K562 (cell line): ENCODE data around the gene CRTAP. TPM values are rescaled to one million over a fixed set of nuclear protein-coding genes. Genes with fewer than 3 reads are reported as not detected.

Source experiments
- GATAD2B ChIP-seq: fragments of 450-650 bp; IDR thresholded peaks from 2 replicates; pipeline ENCODE4 v1.6.1; 2017; ENCODE audit warnings: mild to moderate bottlenecking, borderline replicate concordance
- KLF1 ChIP-seq: fragments of 450-650 bp; IDR thresholded peaks from 2 replicates; pipeline ENCODE4 v1.6.1; 2016; ENCODE audit warnings: missing genetic modification characterization, missing compliant biosample characterization
- NFXL1 ChIP-seq: fragments of 450-650 bp; formaldehyde crosslinking; IDR thresholded peaks from 2 replicates; pipeline ENCODE4 v1.4.0; 2021; ENCODE audit warnings: mild to moderate bottlenecking
- SMAD1 ChIP-seq: fragments of 150-350 bp; IDR thresholded peaks from 2 replicates; pipeline ENCODE4 v1.6.1; 2014; ENCODE audit warnings: low read length, low read depth; ENCODE audit not compliant: partially characterized antibody
- TCF7 ChIP-seq: sonication (generic); IDR thresholded peaks from 2 replicates; pipeline ENCODE4 v1.6.1; 2016; ENCODE audit warnings: antibody characterized with exemption, borderline replicate concordance
- ZFP1 ChIP-seq: fragments of 450-650 bp; formaldehyde crosslinking; IDR thresholded peaks from 2 replicates; pipeline ENCODE4 v1.4.0; 2020; ENCODE audit warnings: mild to moderate bottlenecking, mixed read lengths
- ZNF224 ChIP-seq: sonication (generic); formaldehyde crosslinking; IDR thresholded peaks from 2 replicates; pipeline ENCODE4 v1.8.0; 2022; ENCODE audit warnings: mild to moderate bottlenecking, missing genetic modification reagents
- ZNF589 ChIP-seq: fragments of 200-800 bp; sonication (Bioruptor generic); IDR thresholded peaks from 2 replicates; pipeline ENCODE4 v1.6.1; 2016; ENCODE audit warnings: low read depth, missing genetic modification characterization, missing compliant biosample characterization
- ZNF695 ChIP-seq: fragments of 450-650 bp; formaldehyde crosslinking; IDR thresholded peaks from 2 replicates; pipeline ENCODE4 v1.4.0; 2020; ENCODE audit warnings: mild to moderate bottlenecking, moderate library complexity
- polyA plus RNA-seq, 8 experiments: library from polyadenylated mRNA; depleted of rRNA in 4 of 8; stranded (reverse) in 5 of 8; unstranded in 3 of 8; fragments of >200 nt; fragmentation: Nextera tagmentation in 2 of 8; fragmentation: Illumina TruSeq in 1 of 8; extraction: Ambion mirVana in 2 of 8; extraction: Trizol in 1 of 8; gene quantifications; 2 replicates each; pipeline versions ENCODE4 v1.2.1 to v1.2.3, GENCODE V29; 2011 to 2014; ENCODE audit warnings: inconsistent platforms in 1 of 8, missing spikeins in 1 of 8
- total RNA-seq, 7 experiments: library from RNA; depleted of rRNA in 6 of 7; stranded (reverse); fragments of >200 nt in 6 of 7; fragmentation: Illumina TruSeq in 2 of 7; extraction: Trizol in 2 of 7; gene quantifications; 2 replicates each; pipeline versions ENCODE4 v1.2.1 to v1.2.3, GENCODE V29; 2011 to 2021; ENCODE audit warnings: low replicate concordance in 1 of 7
- TF ChIP-seq, protein P1 (sequence below), 2 experiments: fragments of 450-650 bp; formaldehyde crosslinking in 1 of 2; IDR thresholded peaks; 2 replicates each; pipeline versions ENCODE4 v1.4.0 to v1.6.1; 2014 to 2020; ENCODE audit warnings: mild to moderate bottlenecking in 2 of 2, borderline replicate concordance in 1 of 2, low read depth in 1 of 2
- TF ChIP-seq, protein P2 (sequence below): fragments of 250-450 bp; sonication (Bioruptor Pico); IDR thresholded peaks from 2 replicates; pipeline ENCODE4 v1.6.1; 2021; ENCODE audit warnings: mild to moderate bottlenecking
- TF ChIP-seq, protein P3 (sequence below): fragments of 200-400 bp; formaldehyde crosslinking; IDR thresholded peaks from 2 replicates; pipeline ENCODE4 v1.6.1; 2017; ENCODE audit warnings: mild to moderate bottlenecking, low read depth, low read length, moderate library complexity

CRTAP gene
- total and polyA plus RNA-seq, 9 of the 15 experiments (the other 6 are each of a cell fraction or from before 2014, with no cell fraction given) = 10.0 to 121 (median 53.0) TPM

DNA sequence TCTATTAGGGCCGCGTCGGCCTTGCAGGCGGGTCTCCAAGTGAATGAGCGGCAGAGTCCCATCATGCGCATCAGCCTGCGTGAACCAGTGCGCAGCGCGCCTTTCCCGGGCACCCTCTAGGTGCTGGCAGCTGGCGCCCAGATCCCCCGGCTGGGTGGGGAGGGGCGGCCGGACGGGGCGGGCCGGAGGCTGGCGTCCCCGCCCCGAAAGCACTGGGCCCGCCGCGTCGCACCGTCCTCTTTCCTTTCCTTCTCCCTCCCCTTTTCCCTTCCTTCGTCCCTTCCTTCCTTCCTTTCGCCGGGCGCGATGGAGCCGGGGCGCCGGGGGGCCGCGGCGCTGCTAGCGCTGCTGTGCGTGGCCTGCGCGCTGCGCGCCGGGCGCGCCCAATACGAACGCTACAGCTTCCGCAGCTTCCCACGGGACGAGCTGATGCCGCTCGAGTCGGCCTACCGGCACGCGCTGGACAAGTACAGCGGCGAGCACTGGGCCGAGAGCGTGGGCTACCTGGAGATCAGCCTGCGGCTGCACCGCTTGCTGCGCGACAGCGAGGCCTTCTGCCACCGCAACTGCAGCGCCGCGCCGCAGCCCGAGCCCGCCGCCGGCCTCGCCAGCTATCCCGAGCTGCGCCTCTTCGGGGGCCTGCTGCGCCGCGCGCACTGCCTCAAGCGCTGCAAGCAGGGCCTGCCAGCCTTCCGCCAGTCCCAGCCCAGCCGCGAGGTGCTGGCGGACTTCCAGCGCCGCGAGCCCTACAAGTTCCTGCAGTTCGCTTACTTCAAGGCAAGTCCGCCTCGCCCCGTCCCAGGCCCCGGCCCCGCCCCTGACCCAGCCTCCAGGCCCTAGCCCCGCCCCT lies at the start of gene CRTAP (continued):
- TF ChIP-seq, protein P1, sequence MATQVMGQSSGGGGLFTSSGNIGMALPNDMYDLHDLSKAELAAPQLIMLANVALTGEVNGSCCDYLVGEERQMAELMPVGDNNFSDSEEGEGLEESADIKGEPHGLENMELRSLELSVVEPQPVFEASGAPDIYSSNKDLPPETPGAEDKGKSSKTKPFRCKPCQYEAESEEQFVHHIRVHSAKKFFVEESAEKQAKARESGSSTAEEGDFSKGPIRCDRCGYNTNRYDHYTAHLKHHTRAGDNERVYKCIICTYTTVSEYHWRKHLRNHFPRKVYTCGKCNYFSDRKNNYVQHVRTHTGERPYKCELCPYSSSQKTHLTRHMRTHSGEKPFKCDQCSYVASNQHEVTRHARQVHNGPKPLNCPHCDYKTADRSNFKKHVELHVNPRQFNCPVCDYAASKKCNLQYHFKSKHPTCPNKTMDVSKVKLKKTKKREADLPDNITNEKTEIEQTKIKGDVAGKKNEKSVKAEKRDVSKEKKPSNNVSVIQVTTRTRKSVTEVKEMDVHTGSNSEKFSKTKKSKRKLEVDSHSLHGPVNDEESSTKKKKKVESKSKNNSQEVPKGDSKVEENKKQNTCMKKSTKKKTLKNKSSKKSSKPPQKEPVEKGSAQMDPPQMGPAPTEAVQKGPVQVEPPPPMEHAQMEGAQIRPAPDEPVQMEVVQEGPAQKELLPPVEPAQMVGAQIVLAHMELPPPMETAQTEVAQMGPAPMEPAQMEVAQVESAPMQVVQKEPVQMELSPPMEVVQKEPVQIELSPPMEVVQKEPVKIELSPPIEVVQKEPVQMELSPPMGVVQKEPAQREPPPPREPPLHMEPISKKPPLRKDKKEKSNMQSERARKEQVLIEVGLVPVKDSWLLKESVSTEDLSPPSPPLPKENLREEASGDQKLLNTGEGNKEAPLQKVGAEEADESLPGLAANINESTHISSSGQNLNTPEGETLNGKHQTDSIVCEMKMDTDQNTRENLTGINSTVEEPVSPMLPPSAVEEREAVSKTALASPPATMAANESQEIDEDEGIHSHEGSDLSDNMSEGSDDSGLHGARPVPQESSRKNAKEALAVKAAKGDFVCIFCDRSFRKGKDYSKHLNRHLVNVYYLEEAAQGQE (IDR thresholded peaks at IDR 0.05; ENCODE audit: borderline replicate concordance) = peak; percentile 30; the same call in 1 of the 2 replicates
- TF ChIP-seq, protein P1 (CRISPR knock-in tag; IDR thresholded peaks at IDR 0.05; ENCODE audit: low read depth) = peak; percentile 85
- TF ChIP-seq ZNF695 (CRISPR knock-in tag) (0 out of 2 replicates have a peak, but pooled peaks have one; percentile 34), SMAD1 (peak; percentile 30), KLF1 (tag) (peak; percentile 53; the same call in 1 of the 2 replicates), ZNF224 (CRISPR knock-in tag) (no peak), ZFP1 (CRISPR knock-in tag) (no peak), ZNF589 (CRISPR knock-in tag) (no peak), TCF7 (peak; percentile 52; the same call in 1 of the 2 replicates), NFXL1 (CRISPR knock-in tag) (no peak), GATAD2B (peak; percentile 60; the same call in 1 of the 2 replicates)
- TF ChIP-seq, protein P2, sequence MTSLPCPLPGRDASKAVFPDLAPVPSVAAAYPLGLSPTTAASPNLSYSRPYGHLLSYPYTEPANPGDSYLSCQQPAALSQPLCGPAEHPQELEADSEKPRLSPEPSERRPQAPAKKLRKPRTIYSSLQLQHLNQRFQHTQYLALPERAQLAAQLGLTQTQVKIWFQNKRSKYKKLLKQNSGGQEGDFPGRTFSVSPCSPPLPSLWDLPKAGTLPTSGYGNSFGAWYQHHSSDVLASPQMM (CRISPR knock-in tag) = no peak
- TF ChIP-seq, protein P3, sequence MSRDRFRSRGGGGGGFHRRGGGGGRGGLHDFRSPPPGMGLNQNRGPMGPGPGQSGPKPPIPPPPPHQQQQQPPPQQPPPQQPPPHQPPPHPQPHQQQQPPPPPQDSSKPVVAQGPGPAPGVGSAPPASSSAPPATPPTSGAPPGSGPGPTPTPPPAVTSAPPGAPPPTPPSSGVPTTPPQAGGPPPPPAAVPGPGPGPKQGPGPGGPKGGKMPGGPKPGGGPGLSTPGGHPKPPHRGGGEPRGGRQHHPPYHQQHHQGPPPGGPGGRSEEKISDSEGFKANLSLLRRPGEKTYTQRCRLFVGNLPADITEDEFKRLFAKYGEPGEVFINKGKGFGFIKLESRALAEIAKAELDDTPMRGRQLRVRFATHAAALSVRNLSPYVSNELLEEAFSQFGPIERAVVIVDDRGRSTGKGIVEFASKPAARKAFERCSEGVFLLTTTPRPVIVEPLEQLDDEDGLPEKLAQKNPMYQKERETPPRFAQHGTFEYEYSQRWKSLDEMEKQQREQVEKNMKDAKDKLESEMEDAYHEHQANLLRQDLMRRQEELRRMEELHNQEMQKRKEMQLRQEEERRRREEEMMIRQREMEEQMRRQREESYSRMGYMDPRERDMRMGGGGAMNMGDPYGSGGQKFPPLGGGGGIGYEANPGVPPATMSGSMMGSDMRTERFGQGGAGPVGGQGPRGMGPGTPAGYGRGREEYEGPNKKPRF = no peak
